NOMO-1 treated with dmso at 0.1 percent for 144 hours (cell line): ENCODE results near the gene PKN3.
"Not testable (repeated sequence)": the region's sequence is repeated elsewhere in the genome, so short reads cannot be mapped to it uniquely, and the experiment has no call there.

Experiments
- DNase-seq: peaks from one replicate; lab custom pipeline; 2025; ENCODE audit not compliant: unreplicated experiment; lab: John Stamatoyannopoulos, UW

Gene PKN3

GRCh38 chr9:128702445-128702948 is at the start of gene PKN3:
Gene PKN3 (plus strand): TSS chr9:128702503. CDS start chr9:128702916, 413 bp downstream.
- peak; percentile 75 for DNase-seq

GRCh38 chr9:128653908-128654307 is 48.4 kb upstream of the PKN3 start:
- no peak for DNase-seq

DNA sequence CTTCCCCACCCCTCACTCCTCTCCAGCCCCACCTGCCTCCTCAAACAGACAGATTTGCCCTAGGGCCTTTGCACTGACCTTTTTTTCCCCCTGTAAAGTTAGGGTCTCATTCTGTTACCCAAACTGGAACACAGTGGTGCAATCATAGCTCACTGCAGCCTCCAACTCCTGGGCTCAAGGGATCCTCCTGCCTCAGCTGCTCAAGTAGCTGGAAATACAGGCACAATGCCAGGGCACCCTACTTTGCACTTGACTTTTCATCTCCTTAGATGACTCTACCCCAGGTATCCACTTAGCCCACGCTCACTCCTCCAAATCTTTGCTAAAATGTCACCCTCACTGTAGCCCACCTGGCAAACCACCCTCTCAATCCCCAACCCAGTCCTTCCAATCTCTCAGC is 47.8 kb upstream of the PKN3 start:
- DNase-seq: no peak

- peak; percentile 85 for DNase-seq
These were observed 45.6 kb upstream of the PKN3 start, which contains the start of gene DYNC2I2 for GRCh38 chr9:128656416-128657343. Gene DYNC2I2 (minus strand): TSS chr9:128656847. CDS start chr9:128656726, 121 bp downstream.

- DNase-seq: no peak
These were observed 45.0 kb upstream of the PKN3 start for GRCh38 chr9:128657344-128657704.

- no peak for DNase-seq
These were observed 44.5 kb upstream of the PKN3 start for GRCh38 chr9:128657796-128658195.

GRCh38 chr9:128666481-128666941 is 35.8 kb upstream of the PKN3 start:
- not testable (repeated sequence) for DNase-seq

DNA sequence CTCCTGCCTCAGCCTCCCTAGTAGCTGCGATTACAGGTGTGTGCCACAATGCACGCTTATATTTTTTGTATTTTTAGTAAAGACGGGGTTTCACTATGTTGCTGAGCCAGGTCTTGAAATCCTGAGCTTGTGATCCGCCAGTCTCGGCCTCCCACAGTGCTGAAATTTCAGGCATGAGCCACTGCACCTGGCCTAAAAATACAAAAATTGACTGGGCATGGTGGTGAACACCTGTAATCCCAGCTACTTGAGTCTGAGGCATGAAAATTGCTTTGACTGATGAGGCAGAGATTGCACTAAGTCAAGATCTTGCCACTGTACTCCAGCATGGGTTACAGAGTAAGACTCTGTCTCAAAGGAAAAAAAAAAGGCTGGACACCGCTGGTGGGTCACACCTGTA is 32.5 kb upstream of the PKN3 start:
- no peak for DNase-seq

DNA sequence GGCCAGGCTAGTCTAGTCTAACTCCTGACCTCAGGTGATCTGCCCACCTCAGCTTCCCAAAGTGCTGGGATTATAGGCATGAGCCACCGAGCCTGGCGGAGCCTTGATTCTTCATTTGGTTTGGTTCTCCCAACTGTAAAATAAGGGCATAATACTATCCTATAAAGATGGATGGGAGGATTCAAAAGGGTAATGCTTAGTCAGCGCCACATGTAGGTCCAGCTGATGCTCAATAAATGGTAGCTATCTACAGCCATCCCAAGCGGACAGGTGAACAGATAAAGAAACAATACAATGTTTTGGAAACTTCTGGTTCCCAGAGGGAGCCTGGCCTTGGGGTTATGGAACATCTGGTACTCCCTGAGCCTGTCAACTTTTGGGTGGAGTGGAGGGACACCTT is 26.9 kb upstream of the PKN3 start:
- DNase-seq: no peak

DNA sequence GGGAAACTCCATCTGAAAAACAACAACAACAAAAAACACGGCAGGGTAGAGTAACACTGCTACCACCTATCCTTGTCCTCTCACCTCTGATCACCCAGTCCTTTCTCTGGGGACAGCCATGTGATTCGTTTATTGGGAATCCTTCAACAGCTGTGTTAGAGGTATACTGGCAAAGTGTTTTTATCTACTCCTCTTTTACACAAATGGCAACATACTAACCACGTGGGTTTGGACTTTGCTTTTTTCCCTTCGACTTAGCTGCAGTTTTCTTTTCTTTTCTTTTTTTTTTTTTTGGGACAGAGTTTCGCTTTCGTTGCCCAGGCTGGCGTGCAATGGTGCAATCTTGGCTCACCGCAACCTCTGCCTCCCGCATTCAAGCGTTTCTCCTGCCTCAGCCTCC is 24.5 kb upstream of the PKN3 start:
- no peak for DNase-seq

DNA sequence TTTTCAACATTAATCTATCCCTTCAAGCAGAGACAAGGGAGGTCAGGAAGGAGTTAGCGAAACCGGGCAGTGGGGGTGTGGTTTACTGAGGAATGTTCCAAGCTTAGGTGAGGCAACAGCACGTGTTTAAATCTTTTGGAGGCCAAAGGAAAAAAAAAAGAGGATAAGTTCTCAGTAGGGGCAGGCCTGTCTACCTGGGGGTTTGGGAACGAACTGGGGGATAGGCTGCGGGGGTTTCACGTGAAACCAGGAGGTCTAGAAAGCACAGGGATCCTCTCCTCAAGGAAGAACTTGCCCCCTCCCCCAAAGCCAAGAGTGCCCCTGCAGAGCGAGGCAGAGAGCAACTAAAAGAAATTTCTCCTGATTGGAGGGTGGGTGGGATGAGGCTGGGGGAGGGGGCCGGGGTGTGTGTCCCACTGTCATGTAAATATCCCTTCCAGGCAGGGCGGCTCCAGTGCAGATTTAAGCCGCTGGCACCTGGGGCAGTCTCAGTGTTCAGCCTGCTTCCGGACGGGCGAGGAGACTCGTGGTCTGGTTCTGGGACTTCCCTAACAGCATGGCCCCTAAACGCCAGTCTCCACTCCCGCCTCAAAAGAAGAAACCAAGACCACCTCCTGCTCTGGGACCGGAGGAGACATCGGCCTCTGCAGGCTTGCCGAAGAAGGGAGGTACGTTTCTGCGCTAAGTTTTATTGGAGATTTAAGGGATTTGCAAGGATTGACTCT is 18.8 kb upstream of the PKN3 start:
- DNase-seq: peak; percentile 51

GRCh38 chr9:128684065-128684324 is 18.3 kb upstream of the PKN3 start:
- DNase-seq: peak; percentile 33

DNA sequence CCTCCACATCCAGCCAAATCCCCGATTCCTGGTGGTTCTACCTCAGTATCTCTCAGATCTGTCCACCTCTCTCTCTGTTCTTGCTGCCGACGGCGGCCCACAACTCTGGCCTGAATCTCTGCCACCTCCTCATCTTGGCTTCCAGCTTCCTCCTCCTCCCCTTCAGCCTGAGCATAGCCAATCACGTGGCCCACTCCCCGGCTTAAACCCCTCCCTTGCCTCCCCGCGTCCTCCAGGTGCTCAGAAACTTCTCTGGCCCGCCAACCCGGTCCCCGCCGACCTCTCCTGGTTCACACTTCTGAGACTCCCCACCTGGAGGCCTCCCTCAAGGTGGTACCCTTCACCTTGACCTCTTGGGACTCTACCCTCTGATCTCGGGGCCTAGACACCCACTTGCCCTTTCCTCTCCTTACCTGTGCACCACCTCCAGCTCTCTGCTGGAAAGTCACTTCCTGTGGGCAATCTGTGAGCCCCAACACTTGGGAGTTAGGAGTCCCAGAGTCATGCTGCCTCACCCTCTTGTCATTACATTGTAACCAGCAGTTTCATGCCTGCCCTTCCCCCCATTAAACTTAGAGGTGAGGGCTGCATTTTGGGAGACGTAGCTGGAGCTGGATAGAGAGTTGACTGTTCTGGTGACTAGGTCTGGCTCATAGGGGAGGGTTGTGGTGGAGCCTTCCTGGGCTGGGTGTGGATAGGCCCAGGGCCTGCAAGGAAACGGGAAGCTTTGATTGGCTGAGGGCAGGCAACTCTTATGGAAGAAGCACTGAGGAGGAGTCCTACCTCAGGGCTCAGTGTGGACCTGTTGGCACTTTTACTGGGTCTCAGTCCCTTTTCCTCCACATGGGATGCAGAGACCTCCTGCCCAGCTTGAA is 17.7 kb upstream of the PKN3 start:
- DNase-seq: peak; percentile 80

DNA sequence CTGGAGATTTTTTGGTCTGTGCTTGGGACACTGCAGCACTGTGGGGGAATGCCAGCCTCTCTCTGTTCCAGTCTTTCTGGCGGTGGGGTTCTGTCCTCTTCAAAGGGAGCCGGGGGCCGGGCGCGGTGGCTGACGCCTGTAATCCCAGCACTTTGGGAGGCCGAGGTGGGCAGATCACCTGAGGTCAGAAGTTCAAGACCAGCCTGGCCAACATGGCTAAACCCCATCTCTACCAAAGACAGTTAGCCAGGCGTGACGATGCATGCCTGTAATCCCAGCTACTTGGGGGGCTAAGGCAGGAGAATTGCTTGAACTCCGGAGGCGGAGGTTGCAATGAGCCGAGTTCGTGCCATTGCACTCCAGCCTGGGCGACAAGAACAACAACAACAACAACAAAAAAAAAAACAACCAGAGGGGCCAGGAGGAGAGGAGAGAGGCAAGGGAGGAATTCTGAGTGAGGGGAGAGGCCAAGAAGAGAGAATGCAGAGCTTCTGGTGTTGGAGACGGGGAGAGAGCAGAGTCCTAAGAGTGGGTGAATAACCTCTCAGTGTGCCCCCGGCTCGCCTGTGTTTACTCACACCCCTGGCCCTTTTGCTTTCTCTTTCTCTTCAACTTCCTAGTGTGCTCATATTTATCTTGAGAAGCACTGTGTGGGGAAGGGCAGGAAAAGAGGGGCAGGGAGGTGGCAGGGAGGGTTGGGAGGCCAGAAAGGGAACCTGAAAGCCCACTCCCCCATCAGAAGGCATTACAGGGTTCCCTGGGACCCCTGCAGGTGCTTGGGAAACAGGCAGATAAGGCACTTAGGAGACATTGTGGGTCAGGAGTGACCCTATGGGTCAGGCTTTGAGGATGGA is 16.4 kb upstream of the PKN3 start:
- DNase-seq: peak; percentile 4

GRCh38 chr9:128687453-128687852 is 14.8 kb upstream of the PKN3 start:
- DNase-seq: no peak

DNA sequence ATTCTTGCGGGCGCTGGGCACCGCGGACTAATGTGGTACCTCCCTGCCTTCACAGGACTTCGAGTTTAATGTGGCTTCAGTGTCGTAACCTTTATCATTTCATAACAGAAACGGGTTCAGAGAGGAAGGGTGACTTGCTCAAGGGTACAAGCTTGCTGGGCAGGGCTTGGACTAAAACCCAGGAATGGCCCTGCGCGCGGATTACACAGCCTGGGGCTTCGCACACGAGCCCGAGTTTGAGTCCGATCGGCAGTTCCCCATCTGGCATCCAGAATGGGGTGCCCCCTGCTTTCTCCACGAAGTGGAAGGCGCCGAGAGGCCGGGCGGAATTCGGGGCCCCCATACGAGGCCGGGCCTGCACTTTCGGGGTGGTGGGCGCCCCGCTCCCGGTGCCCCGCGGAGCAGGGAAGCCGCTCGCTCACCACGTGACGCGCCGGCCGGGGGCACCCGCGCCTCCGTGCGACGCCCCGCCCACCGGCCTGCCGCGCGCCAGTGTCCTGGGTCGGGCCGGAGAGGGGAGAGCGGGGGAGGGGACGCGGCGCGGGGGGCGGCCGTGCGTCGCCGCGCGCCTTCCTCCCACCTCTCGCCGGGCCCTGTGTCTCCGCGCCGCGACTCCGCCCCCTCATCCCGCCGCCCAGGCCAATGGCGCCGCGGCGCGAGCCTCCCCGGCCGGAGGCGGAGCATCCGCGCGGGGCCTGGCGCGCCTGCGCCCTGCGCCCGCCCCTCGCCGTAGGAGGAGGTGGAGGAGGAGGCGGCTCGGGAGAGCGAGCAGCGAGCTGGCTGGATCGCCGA is 13.6 kb upstream of the PKN3 start, which contains the start of gene SET:
Gene SET, plus strand, starts transcription at position 722 of the 792 bp plus-strand sequence. CDS start 361 bp downstream, outside the sequence.
- DNase-seq: peak; percentile 92

DNA sequence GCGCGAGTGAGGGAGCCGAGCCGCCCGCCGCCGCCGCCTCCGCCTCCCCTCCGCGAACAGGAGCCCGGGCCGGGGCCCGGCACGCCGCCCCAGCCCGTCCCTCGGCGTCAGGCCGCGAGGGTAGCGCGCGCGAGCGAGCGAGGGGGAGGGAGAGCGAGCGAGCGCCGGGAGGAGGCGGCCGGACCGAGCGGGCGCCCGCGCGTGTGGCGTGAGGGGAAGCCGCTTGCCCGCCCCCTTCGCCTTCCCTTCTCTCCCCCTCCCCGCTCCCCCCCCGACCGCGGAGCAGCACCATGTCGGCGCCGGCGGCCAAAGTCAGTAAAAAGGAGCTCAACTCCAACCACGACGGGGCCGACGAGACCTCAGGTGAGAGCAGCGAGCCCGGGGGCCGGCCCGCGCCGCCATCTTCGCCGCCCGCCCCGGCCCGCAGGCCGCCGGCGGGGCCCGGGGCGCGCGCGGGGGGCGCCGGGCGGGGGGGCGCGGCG is 13.0 kb upstream of the PKN3 start:
- peak; percentile 9 for DNase-seq

DNA sequence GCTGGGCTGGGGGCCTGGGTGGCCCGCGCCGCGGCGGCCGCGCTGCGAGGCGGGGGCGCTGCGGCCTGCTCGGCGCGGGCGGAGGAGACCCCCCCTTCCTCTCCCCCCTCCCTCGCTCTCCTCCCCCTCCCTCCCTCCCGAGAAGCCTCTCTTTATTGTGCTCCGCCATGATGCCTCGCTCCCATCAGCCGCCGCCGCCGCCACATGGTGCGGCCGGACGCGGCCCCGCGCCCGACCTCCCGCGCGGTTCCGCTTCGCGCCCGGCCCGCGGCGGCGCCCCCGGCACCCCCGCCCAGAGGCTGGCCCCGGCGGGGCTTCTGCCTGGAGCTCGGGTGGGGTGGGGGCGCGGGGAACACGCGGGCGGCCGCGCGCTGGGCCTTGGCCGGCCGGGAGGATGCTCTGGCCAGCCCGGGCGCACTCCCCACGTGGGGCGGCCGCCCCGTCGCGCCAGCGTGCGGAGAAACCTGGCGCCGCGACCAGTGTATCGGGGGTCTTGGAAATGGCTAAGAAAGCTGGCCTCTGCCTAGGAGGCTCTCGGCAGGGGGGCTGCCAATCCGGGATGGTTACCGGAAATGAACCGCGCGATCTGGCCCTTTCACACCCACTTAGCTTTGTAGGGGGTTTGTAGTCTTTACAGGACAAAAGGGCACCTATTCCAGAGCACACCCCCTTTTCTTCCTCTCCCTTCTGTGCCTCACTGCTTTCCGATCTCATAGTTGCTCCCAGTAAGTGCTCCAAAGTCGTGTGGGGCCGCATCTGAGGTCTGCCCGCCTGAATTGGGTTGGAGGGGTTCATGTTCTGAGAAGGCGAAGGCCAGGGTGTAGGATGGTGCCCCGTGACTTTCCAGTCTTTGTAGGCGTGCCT is 12.3 kb upstream of the PKN3 start:
- no peak for DNase-seq
